ENCODE data around the gene RPS15. TPM values are rescaled to one million over a fixed set of nuclear protein-coding genes. Genes with fewer than 3 reads are reported as not detected.

RPS15 gene
- total and polyA plus RNA-seq, 2 of the 13 experiments (the other 11 are each of a cell fraction or from before 2014, with no cell fraction given): 695 to 1,411 TPM

GRCh38 chr19:1389033-1389940, 48.9 kb upstream of the RPS15 start:
- peak; percentile 54 for TF ChIP-seq HNRNPLL (IDR thresholded peaks at IDR 0.05; ENCODE audit: low read depth, low read length, poor library complexity, severe bottlenecking)
- peak; percentile 32; the same call in 1 of the 2 replicates for TF ChIP-seq NFE2L2 (IDR thresholded peaks at IDR 0.05; ENCODE audit: low read length)
- TF ChIP-seq ZNF883 (CRISPR knock-in tag; IDR thresholded peaks at IDR 0.05; ENCODE audit: not compliant biosample characterization): no peak
- TF ChIP-seq MAZ (IDR thresholded peaks at IDR 0.05; ENCODE audit: borderline replicate concordance, low read depth, low read length): no peak
- no peak for TF ChIP-seq MAZ (CRISPR knock-in tag; IDR thresholded peaks at IDR 0.05; ENCODE audit: low read depth)
- TF ChIP-seq MNT (IDR thresholded peaks at IDR 0.05): peak; percentile 96
- 0 out of 2 replicates have a peak, but pooled peaks have one; percentile 13 for TF ChIP-seq HNRNPL (IDR thresholded peaks at IDR 0.05; ENCODE audit: low read depth, low read length)
- intact Hi-C loops (cut with micrococcal nuclease; ENCODE audit: unreplicated experiment) (no loop called here), in situ Hi-C loops (cut with HindIII; ENCODE audit: extremely low pct_ligation_motif_present, low pct_unique_long_range_greater_than_20kb) (no loop called here)
- CTCF ChIA-PET (ENCODE audit: low intra/inter-chr PET ratio, low total read pairs): no interaction called here
- 95% methylated on average over 38 of the region's 39 CpGs for WGBS (ENCODE audit: low lambda C conversion rate)
- Histone ChIP-seq H3K9ac (ENCODE audit: insufficient read depth, low read depth, low read length) (no peak overlapping the region), H3K9me3 (ENCODE audit: low read length) (no peaks in the 10 kb centered on the region), H3K4me1 (ENCODE audit: insufficient read depth, low read length) (peaks cover 15% of the 10 kb centered on the region), H3K4me3 (replicated peaks in 1 of 3; ENCODE audit: insufficient read depth in 1 of 3, low read depth in 2 of 3, low read length in 3 of 3) (no peak overlapping the region), H3K27ac (ENCODE audit: extremely low read length, insufficient read depth, low read length) (no peak overlapping the region), H3K79me2 (ENCODE audit: insufficient read depth, low read length) (peaks cover 9% of the 10 kb centered on the region), H3K27me3 (ENCODE audit: control insufficient read depth in 1 of 2, insufficient read depth in 2 of 2, low read length in 2 of 2) (no peaks in the 10 kb centered on the region; a peak in 1 of 5 replicates), H3K36me3 (replicated peaks in 1 of 2; ENCODE audit: control insufficient read depth in 1 of 2, insufficient read depth in 2 of 2, low read length in 2 of 2) (peaks cover 9 to 35% of the 10 kb centered on the region in 2 experiments), H3K4me2 (ENCODE audit: low read depth, low read length) (no peak overlapping the region), H2AFZ (ENCODE audit: low read length) (no peak overlapping the region), H4K20me1 (ENCODE audit: insufficient read depth, low read length) (no peaks in the 10 kb centered on the region)
- BruUV-seq (replicated peaks): no TSS peak
- POLR2A ChIA-PET: no interaction called here
- DNase-seq (ENCODE audit: low spot score) (no peak), ATAC-seq (no peak), FAIRE-seq (no peak)
